ENCODE results near the gene IL1RAPL1. TPM values are rescaled to one million over a fixed set of nuclear protein-coding genes. Genes with fewer than 3 reads are reported as not detected.

IL1RAPL1 gene
- total RNA-seq, 1 donor from 2014 or later = not detected

DNA sequence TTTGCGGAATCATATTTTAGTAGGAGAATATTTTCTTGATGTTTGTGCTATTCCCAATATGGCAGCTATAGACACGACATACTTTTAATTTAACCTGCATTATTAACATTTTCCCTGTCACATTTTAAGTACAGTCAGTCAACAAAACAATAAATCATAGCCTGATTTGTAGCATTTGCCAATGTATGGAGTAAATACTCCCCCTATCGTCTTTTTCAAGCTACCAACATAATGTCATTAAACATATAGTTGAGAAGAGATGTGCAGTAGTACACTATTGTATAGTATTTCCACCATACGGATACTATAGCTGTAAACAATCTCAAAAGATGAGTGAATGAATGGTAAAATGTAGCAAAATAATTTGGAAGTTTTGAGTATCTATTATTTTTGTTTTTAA lies 1324.4 kb downstream of the IL1RAPL1 start:
- TF ChIP-seq, protein P1, sequence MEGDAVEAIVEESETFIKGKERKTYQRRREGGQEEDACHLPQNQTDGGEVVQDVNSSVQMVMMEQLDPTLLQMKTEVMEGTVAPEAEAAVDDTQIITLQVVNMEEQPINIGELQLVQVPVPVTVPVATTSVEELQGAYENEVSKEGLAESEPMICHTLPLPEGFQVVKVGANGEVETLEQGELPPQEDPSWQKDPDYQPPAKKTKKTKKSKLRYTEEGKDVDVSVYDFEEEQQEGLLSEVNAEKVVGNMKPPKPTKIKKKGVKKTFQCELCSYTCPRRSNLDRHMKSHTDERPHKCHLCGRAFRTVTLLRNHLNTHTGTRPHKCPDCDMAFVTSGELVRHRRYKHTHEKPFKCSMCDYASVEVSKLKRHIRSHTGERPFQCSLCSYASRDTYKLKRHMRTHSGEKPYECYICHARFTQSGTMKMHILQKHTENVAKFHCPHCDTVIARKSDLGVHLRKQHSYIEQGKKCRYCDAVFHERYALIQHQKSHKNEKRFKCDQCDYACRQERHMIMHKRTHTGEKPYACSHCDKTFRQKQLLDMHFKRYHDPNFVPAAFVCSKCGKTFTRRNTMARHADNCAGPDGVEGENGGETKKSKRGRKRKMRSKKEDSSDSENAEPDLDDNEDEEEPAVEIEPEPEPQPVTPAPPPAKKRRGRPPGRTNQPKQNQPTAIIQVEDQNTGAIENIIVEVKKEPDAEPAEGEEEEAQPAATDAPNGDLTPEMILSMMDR (conservative IDR thresholded peaks at IDR 0.05; ENCODE audit: low read depth, low read length) = no peak
- H3K4me3 ChIP-seq (ENCODE audit: low read depth, low read length) = no peak overlapping the region
- DNase-seq (ENCODE audit: low read depth) = no peak

DNA sequence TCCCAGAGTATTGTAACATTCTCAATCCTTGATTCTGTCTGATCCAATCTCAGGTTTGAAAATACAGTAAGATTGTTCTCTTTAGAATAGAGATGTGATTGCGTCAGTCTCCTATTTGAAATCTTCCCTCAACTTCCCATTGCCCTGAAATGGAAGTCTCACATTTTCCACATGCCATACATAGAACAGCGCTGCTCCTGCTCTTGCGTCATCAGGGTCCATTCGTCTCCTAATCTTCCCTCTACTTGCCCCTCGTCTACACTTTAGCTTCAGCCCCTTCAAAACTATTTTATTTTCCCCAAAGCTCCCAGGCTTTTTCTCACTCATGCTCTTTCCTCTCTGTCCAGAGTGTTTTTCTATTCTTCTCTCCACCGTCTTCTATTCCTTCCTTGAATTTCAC lies 1326.4 kb downstream of the IL1RAPL1 start:
- TF ChIP-seq, protein P1 (conservative IDR thresholded peaks at IDR 0.05; ENCODE audit: low read depth, low read length) = no peak
- no peak overlapping the region for H3K4me3 ChIP-seq (ENCODE audit: low read depth, low read length)
- no peak for DNase-seq (ENCODE audit: low read depth)

DNA sequence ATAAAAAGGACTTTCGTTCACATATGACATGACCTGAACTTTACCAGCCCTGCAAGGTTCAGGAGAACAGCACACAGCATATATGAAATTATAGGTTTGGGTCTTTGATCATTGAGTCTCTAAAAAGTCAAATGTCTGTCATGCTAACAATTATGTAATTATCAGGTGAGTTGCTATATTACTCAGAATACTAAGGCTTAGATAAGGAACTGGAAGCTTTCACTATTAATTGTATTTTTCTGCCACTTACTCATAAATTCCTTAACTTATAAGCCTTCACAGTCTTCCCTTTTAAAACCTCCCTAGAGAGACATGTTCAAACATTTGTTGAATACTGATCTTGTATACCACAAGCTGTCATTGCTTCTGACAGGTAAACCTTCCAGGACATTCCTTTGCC lies 1335.4 kb downstream of the IL1RAPL1 start:
- TF ChIP-seq, protein P1 (conservative IDR thresholded peaks at IDR 0.05; ENCODE audit: low read depth, low read length) = no peak
- DNase-seq (ENCODE audit: low read depth) = no peak
- no peak overlapping the region for H3K4me3 ChIP-seq (ENCODE audit: low read depth, low read length)

DNA sequence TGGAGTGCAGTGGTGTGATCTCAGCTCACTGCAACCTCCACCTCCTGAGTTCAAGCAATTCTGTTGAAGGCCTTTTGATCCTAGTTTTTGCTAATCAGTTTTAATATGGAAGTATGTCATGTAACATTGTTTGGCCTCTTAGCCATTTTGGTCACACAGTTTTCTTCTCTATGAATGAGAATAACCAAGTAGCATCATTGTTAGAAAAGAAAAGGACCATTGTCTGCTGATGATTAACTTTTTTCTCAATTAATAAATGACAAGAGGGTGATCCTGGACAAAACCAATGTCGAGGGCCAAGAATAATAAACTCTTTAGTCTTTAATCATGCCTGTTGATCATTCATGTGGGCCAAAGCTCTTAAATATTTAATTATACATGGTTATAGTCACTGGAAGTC lies 1338.8 kb downstream of the IL1RAPL1 start:
- TF ChIP-seq, protein P1 (conservative IDR thresholded peaks at IDR 0.05; ENCODE audit: low read depth, low read length) = no peak
- DNase-seq (ENCODE audit: low read depth) = peak; percentile 56
- no peak overlapping the region for H3K4me3 ChIP-seq (ENCODE audit: low read depth, low read length)

DNA sequence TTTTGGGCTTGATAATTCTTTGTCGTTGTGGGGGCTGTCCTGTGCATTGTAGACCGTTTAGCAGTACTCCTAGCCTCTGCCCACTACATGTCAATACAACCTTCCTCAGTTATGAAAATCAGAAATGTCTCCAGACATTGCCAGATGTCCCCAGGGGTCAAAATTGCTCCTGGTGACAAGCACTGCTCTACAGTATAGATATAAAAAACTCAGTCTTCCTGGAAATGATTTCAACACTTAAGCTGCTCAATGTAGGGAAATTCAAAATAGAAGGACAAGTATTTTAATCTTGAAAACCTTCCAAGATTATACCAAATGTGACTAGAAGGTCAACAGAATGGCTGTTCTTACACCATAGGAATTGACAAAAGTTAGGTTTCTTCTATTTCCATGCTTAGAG lies 1339.4 kb downstream of the IL1RAPL1 start:
- no peak for DNase-seq (ENCODE audit: low read depth)
- TF ChIP-seq, protein P1 (conservative IDR thresholded peaks at IDR 0.05; ENCODE audit: low read depth, low read length) = no peak
- H3K4me3 ChIP-seq (ENCODE audit: low read depth, low read length) = no peak overlapping the region

DNA sequence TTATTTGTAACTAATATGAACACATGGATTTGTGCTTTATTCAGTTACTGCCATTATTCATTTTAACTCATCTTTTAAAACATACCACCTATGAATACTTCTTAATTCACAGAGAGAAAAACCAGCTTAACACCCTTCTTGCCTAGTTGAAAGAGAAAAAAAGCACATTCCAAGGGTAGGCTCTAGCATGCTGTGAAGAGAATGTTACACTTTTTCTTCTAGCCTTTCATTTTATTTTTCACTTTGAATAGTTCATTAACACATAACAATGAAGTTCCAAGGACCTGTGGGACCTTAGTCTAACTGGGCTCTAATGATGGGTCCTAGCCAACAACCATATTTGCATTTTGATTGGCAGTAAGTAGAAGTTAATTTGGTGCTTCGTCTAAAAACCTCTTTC lies 1348.2 kb downstream of the IL1RAPL1 start:
- TF ChIP-seq, protein P1 (conservative IDR thresholded peaks at IDR 0.05; ENCODE audit: low read depth, low read length) = no peak
- no peak for DNase-seq (ENCODE audit: low read depth)
- no peak overlapping the region for H3K4me3 ChIP-seq (ENCODE audit: low read depth, low read length)

DNA sequence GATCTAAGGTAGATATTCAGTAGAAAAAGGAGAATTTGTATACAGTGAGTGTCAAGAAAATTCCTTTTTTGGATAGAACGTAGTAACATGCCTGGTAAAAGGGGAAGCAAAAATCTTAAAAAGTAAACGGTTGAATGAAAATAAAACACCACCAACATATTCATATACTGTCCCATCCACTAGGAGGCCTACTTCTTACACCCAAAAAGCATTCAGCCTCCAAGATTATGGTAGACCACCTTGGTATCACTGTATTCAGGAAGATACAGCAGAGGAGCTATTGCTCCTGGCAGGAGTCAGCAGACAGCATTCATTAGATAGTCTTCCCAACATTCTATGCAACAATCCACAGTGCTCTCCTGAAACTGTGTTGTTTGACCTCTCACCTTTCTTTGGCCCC lies 1353.5 kb downstream of the IL1RAPL1 start:
- no peak overlapping the region for H3K4me3 ChIP-seq (ENCODE audit: low read depth, low read length)
- DNase-seq (ENCODE audit: low read depth) = no peak
- TF ChIP-seq, protein P1 (conservative IDR thresholded peaks at IDR 0.05; ENCODE audit: low read depth, low read length) = no peak

Data from epithelial cell of proximal tubule (primary cell).